Muscle layer of colon (tissue), 2 donors: ENCODE data around the gene GNG7.
"Not testable (repeated sequence)": the region's sequence is repeated elsewhere in the genome, so short reads cannot be mapped to it uniquely, and the experiment has no call there.

Source experiments
- H3K27ac ChIP-seq: one replicate; pipeline ENCODE4 v1.7.0; 2013; ENCODE audit warnings: low read depth, mild to moderate bottlenecking, low read length, moderate library complexity
- H3K27me3 ChIP-seq, 2 donors: one replicate each; pipeline ENCODE4 v1.7.0; 2013; ENCODE audit warnings: low read length in 2 of 2, mild to moderate bottlenecking in 2 of 2; ENCODE audit not compliant: insufficient read depth in 2 of 2, control insufficient read depth in 1 of 2
- H3K36me3 ChIP-seq: one replicate; pipeline ENCODE4 v1.7.0; 2013; ENCODE audit warnings: mild to moderate bottlenecking, low read length; ENCODE audit not compliant: insufficient read depth
- H3K4me1 ChIP-seq: one replicate; pipeline ENCODE4 v1.7.0; 2013; ENCODE audit warnings: mild to moderate bottlenecking, low read length; ENCODE audit not compliant: insufficient read depth
- H3K4me3 ChIP-seq, 2 donors: one replicate each; pipeline ENCODE4 v1.7.0; 2013; ENCODE audit warnings: low read length in 2 of 2, low read depth in 1 of 2, mild to moderate bottlenecking in 1 of 2, moderate library complexity in 1 of 2
- H3K9ac ChIP-seq: one replicate; pipeline ENCODE4 v1.7.0; 2013; ENCODE audit warnings: low read length
- H3K9me3 ChIP-seq: one replicate; pipeline ENCODE4 v1.7.0; 2013; ENCODE audit warnings: mild to moderate bottlenecking, low read length
- donor health status: abdominal sarcoma.
- donor health status: Adenocarcinoma of cecum.

Gene GNG7

GRCh38 chr19:2663920-2664571 lies 38.4 kb downstream of the GNG7 start:
- no peak overlapping the region for H3K4me3 ChIP-seq
- H3K9ac ChIP-seq = no peak overlapping the region
- no peaks in the 10 kb centered on the region for H3K27me3 ChIP-seq
- H3K9me3 ChIP-seq = no peaks in the 10 kb centered on the region
- H3K27ac ChIP-seq = no peak overlapping the region
- no peaks in the 10 kb centered on the region for H3K36me3 ChIP-seq
- H3K4me1 ChIP-seq = no peaks in the 10 kb centered on the region

GRCh38 chr19:2661615-2662014 lies 40.9 kb downstream of the GNG7 start:
- H3K4me1 ChIP-seq = no peaks in the 10 kb centered on the region
- H3K9me3 ChIP-seq = no peaks in the 10 kb centered on the region
- no peak overlapping the region for H3K9ac ChIP-seq
- H3K36me3 ChIP-seq = no peaks in the 10 kb centered on the region
- no peak overlapping the region for H3K4me3 ChIP-seq
- H3K27me3 ChIP-seq = no peaks in the 10 kb centered on the region
- no peak overlapping the region for H3K27ac ChIP-seq

- Histone ChIP-seq H3K36me3 (no peaks in the 10 kb centered on the region), H3K4me1 (no peaks in the 10 kb centered on the region), H3K4me3 (no peak overlapping the region), H3K9ac (no peak overlapping the region), H3K9me3 (no peaks in the 10 kb centered on the region), H3K27me3 (no peaks in the 10 kb centered on the region), H3K27ac (no peak overlapping the region)
Measured at GRCh38 chr19:2659856-2660432, 42.5 kb downstream of the GNG7 start.

GRCh38 chr19:2656533-2656932 lies 46.0 kb downstream of the GNG7 start:
- Histone ChIP-seq H3K9me3 (no peaks in the 10 kb centered on the region), H3K9ac (no peak overlapping the region), H3K4me1 (no peaks in the 10 kb centered on the region), H3K27me3 (peaks cover 0 to 5% of the 10 kb centered on the region in 2 donors), H3K4me3 (no peak overlapping the region), H3K36me3 (no peaks in the 10 kb centered on the region), H3K27ac (no peak overlapping the region)

- Histone ChIP-seq H3K27me3 (peaks cover 0 to 5% of the 10 kb centered on the region in 2 donors), H3K9ac (no peak overlapping the region), H3K9me3 (no peaks in the 10 kb centered on the region), H3K36me3 (no peaks in the 10 kb centered on the region), H3K27ac (no peak overlapping the region), H3K4me1 (no peaks in the 10 kb centered on the region), H3K4me3 (no peak overlapping the region)
Measured at GRCh38 chr19:2653710-2654707, 48.5 kb downstream of the GNG7 start.

GRCh38 chr19:2653218-2653617 lies 49.3 kb downstream of the GNG7 start:
- H3K9me3 ChIP-seq = no peaks in the 10 kb centered on the region
- no peaks in the 10 kb centered on the region for H3K36me3 ChIP-seq
- no peak overlapping the region for H3K27ac ChIP-seq
- H3K9ac ChIP-seq = no peak overlapping the region
- no peak overlapping the region for H3K4me3 ChIP-seq
- H3K27me3 ChIP-seq = peaks cover 0 to 5% of the 10 kb centered on the region in 2 donors
- no peaks in the 10 kb centered on the region for H3K4me1 ChIP-seq

- no peaks in the 10 kb centered on the region for H3K36me3 ChIP-seq
- no peak overlapping the region for H3K4me3 ChIP-seq
- H3K9ac ChIP-seq = no peak overlapping the region
- H3K9me3 ChIP-seq = no peaks in the 10 kb centered on the region
- no peaks in the 10 kb centered on the region for H3K4me1 ChIP-seq
- no peak overlapping the region for H3K27ac ChIP-seq
- peaks cover 0 to 5% of the 10 kb centered on the region in 2 donors for H3K27me3 ChIP-seq
Measured at GRCh38 chr19:2652504-2653099, 49.9 kb downstream of the GNG7 start.

GRCh38 chr19:2651002-2651733 lies 51.3 kb downstream of the GNG7 start:
- H3K27ac ChIP-seq, H3K27me3 ChIP-seq, H3K4me3 ChIP-seq, H3K4me1 ChIP-seq, H3K36me3 ChIP-seq, H3K9ac ChIP-seq, H3K9me3 ChIP-seq: not testable (repeated sequence)

GRCh38 chr19:2650515-2650914 lies 52.0 kb downstream of the GNG7 start:
- H3K9ac ChIP-seq = no peak overlapping the region
- peaks cover 0 to 5% of the 10 kb centered on the region in 2 donors for H3K27me3 ChIP-seq
- H3K36me3 ChIP-seq = no peaks in the 10 kb centered on the region
- no peak overlapping the region for H3K27ac ChIP-seq
- no peaks in the 10 kb centered on the region for H3K9me3 ChIP-seq
- no peak overlapping the region for H3K4me3 ChIP-seq
- H3K4me1 ChIP-seq = no peaks in the 10 kb centered on the region

- H3K27me3 ChIP-seq = no peaks in the 10 kb centered on the region
- H3K27ac ChIP-seq = no peak overlapping the region
- no peak overlapping the region for H3K9ac ChIP-seq
- no peaks in the 10 kb centered on the region for H3K4me1 ChIP-seq
- H3K9me3 ChIP-seq = no peaks in the 10 kb centered on the region
- no peak overlapping the region for H3K4me3 ChIP-seq
- no peaks in the 10 kb centered on the region for H3K36me3 ChIP-seq
Measured at GRCh38 chr19:2648528-2648937, 54.0 kb downstream of the GNG7 start.

- Histone ChIP-seq H3K9ac (no peak overlapping the region), H3K36me3 (no peaks in the 10 kb centered on the region), H3K27me3 (no peaks in the 10 kb centered on the region), H3K4me3 (no peak overlapping the region), H3K4me1 (no peaks in the 10 kb centered on the region), H3K27ac (no peak overlapping the region), H3K9me3 (no peaks in the 10 kb centered on the region)
Measured at GRCh38 chr19:2648099-2648498, 54.4 kb downstream of the GNG7 start.
